ENCODE data around the gene TMEM205.

Gene TMEM205

GRCh38 chr19:11295665-11296245, 50.3 kb downstream of the TMEM205 start, which contains the start of gene TSPAN16:
Gene TSPAN16 (plus strand): TSS chr19:11296160. CDS start chr19:11296298, 138 bp downstream.
- DNase-seq: no peak

DNA sequence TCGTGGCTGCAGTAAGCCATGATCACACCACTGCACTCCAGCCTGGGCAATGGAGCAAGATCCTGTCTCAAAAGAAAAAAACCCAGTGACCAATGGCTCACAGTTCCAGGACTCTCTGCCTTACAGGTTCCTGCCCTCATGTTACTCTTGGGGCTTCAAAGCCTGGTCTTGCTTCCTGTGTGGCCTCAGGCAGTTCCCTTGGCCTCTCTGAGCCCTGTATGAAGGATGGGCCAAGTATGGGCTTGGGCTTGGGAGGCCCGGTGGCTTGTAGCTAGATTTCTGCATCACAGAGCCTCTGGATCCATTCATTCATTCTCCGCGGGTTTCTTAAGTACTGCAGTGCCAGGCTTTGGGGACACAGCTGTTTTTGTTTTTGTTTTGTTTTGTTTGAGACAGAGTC, 50.9 kb downstream of the TMEM205 start:
- DNase-seq: no peak

GRCh38 chr19:11293433-11294389, 52.4 kb downstream of the TMEM205 start:
- peak; percentile 85 for DNase-seq
